HFF-Myc (cell line): ENCODE measurements around the gene SSBP3.
"Not testable (repeated sequence)": the region's sequence is repeated elsewhere in the genome, so short reads cannot be mapped to it uniquely, and the experiment has no call there.

Source experiments
- DNase-seq: peaks from one replicate; pipeline ENCODE4 v3.0.0-alpha.2; 2011; ENCODE audit warnings: low read depth; ENCODE audit errors: extremely low read depth
- H3K4me3 ChIP-seq: replicated peaks from 2 replicates; pipeline ENCODE4 v1.5.1; 2011; ENCODE audit warnings: low read depth, mild to moderate bottlenecking, control low read depth, low read length
- TF ChIP-seq, protein P1 (sequence below): IDR thresholded peaks from 2 replicates; pipeline ENCODE4 v1.5.1; 2012; ENCODE audit warnings: mild to moderate bottlenecking, low read depth, low read length, control low read depth; ENCODE audit errors: missing control alignments

The SSBP3 gene

DNA sequence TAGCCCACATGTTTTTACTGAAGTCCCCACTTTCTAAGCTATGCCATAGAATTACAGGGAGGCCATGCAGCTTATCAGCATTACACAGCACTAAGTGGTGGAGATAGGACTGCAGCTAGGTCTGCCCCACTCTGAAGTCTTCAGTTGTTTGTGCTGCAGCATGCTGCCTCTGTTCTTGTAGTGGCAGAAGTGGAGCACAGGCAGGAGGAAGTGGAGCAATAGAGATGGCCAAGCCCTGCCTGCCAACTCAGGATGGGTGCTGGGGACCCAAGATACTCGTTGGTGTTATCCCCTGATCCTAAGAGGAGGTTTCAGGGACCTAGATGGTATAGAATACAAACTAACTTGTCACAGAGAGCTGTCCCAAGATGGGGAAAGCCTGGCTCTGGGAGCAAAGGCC lies 193.3 kb downstream of the SSBP3 start:
- TF ChIP-seq, protein P1, sequence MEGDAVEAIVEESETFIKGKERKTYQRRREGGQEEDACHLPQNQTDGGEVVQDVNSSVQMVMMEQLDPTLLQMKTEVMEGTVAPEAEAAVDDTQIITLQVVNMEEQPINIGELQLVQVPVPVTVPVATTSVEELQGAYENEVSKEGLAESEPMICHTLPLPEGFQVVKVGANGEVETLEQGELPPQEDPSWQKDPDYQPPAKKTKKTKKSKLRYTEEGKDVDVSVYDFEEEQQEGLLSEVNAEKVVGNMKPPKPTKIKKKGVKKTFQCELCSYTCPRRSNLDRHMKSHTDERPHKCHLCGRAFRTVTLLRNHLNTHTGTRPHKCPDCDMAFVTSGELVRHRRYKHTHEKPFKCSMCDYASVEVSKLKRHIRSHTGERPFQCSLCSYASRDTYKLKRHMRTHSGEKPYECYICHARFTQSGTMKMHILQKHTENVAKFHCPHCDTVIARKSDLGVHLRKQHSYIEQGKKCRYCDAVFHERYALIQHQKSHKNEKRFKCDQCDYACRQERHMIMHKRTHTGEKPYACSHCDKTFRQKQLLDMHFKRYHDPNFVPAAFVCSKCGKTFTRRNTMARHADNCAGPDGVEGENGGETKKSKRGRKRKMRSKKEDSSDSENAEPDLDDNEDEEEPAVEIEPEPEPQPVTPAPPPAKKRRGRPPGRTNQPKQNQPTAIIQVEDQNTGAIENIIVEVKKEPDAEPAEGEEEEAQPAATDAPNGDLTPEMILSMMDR = no peak
- no peak for DNase-seq
- no peak overlapping the region for H3K4me3 ChIP-seq

DNA sequence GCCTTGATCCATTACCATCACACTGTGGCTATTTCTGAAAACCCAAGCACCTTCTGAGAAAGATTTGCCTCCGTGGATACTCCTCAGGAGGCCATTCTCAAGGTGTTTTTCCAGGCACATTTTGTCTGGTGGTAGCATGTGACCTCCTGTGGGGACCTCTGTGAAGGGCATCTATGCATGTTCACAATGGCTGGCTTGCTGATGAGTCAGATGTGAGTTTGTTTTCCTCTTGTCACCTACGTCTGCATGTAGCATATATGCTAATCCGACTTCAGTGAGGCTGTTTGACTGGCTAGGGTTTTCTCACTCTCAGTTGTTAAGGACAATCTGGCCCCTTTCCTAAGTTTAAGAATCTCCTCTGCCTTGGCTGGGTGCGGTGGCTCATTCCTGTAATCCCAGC lies 198.3 kb downstream of the SSBP3 start:
- not testable (repeated sequence) for H3K4me3 ChIP-seq, DNase-seq

GRCh38 chr1:54207287-54207686 lies 198.9 kb downstream of the SSBP3 start:
- DNase-seq = no peak
- TF ChIP-seq, protein P1 = no peak
- H3K4me3 ChIP-seq = no peak overlapping the region

GRCh38 chr1:54204199-54204598 lies 202.0 kb downstream of the SSBP3 start:
- TF ChIP-seq, protein P1 = no peak
- no peak overlapping the region for H3K4me3 ChIP-seq
- no peak for DNase-seq

DNA sequence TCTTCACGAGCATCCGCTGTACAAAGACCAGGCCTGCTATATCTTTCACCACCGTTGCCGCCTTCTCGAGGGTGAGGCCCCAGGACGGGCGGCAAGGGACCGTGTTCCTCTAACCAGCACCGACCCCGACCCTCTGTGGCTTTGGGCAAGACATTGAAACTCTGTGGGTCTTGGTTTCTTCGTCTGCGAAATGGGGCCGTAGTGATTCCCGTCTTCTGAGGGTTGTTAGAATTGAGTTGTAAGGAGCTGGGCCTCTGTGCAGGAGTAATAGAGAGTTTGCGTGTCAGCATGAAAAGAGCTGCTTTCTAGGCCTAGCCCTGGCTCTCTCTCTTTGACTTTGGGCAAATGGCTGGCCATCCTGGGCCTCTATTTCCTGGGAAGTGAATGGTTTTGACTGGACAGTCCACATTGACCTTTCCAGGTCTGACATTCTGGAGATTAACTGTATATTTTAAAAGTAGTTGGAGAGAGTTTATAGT lies 205.6 kb downstream of the SSBP3 start:
- no peak for DNase-seq
- peak overlapping the region; percentile 87 for H3K4me3 ChIP-seq
- TF ChIP-seq, protein P1 = no peak

DNA sequence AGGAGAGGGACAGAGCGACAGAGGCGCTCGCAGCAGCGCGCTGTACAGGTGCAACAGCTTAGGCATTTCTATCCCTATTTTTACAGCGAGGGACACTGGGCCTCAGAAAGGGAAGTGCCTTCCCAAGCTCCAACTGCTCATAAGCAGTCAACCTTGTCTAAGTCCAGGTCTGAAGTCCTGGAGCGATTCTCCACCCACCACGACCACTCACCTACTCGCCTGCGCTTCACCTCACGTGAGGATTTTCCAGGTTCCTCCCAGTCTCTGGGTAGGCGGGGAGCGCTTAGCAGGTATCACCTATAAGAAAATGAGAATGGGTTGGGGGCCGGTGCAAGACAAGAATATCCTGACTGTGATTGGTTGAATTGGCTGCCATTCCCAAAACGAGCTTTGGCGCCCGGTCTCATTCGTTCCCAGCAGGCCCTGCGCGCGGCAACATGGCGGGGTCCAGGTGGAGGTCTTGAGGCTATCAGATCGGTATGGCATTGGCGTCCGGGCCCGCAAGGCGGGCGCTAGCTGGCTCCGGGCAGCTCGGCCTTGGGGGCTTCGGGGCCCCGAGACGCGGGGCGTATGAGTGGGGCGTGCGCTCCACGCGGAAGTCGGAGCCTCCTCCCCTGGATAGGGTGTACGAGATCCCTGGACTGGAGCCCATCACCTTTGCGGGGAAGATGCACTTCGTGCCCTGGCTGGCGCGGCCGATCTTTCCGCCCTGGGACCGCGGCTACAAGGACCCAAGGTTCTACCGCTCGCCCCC lies 206.3 kb downstream of the SSBP3 start, which contains the start of the genes CYB5RL and MRPL37:
Gene CYB5RL (minus strand): TSS at position 266 of the 754 bp plus-strand sequence. CDS start 4,414 bp downstream, outside the sequence.
Gene MRPL37 (plus strand): TSS at position 403 of the 754 bp plus-strand sequence. CDS start 77 bp downstream, at position 480.
- TF ChIP-seq, protein P1 = no peak
- H3K4me3 ChIP-seq = peak within 1 kb of the TSS; percentile 87
- peak; percentile 94 for DNase-seq

DNA sequence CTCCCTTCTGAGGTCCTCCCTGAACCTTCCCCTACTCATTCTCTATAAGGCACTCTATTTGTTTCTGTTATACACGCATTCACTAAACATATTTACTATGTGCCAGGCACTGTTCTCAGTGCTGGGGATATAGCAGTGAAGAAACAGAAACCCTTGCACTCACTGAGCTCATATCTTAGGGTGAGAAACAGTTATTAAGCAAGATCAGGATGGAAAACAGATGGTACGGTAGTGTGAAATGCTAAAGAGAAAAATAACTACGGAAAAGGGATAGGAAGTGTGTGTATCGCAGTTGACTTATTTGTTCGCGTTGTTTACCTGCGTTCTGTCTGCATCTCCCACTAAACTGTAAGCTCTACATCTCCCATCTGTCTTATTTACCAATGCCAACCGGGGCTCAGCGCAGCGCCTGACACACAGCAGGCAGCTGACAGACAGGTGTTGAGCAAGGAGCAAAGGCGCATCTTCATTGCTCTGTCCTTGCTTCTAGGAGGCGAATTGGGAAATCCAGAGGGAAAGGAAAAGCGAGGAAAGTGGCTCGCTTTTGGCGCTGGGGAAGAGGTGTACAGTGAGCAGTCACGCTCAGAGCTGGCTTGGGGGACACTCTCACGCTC lies 206.9 kb downstream of the SSBP3 start:
- peak overlapping the region; percentile 87 for H3K4me3 ChIP-seq
- TF ChIP-seq, protein P1 = no peak
- no peak for DNase-seq
